Glomerular visceral epithelial cell (primary cell): ENCODE measurements around the gene TMIGD1.
"Not testable (repeated sequence)": the region's sequence is repeated elsewhere in the genome, so short reads cannot be mapped to it uniquely, and the experiment has no call there.

ENCODE experiments used
- DNase-seq: peaks from one replicate; pipeline ENCODE4 v3.0.0-alpha.2; 2016; ENCODE audit errors: extremely low spot score

The TMIGD1 gene

DNA sequence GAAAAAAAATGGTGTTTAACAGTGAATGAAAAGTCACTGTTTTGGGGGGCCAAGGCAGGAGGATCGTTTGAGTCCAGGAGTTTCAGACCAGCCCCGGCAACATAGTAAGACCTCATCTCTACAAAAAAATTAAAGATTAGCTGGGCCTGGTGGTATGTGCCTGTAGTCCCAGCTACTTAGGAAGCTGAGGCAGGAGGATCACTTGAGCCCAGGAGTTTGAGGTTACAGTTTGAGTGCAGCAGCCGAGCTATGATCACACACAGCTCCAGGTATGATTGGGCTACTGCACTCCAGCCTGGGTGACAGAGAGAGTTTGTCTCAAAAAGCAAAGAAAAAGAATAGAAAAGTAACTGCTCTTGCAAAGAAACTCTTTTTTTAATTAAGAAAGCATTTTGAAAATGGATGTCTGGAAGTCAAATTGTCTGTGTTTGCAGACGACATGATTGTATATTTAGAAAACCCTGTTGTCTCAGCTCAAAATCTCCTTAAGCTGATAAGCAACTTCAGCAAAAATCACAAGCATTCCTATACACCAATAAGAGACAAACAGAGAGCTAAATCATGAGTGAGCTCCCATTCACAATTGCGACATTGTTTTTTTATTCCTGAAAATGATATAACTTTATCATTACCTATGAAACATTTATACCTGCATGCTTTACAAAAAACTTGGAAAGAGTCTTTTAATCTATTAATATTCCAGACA is 24.4 kb upstream of the TMIGD1 start:
- DNase-seq, result no peak

DNA sequence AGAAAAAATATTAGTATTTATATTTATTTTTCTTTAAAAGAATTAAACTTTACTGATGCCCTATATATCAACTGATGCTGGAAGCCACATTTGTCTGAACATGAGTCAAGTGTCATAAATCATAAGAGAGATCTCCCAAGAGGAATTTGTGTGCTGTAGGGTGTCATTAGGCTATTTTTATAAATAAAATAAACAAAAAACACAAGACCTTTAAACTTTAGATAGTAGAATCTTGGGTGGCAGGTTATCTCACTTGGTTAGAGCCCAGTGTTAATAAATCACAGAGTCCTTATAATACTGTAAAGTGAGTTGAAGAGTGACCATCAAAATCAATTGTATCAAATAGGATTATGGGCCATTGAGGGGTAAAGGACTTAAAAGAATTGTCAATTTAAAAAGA is 23.6 kb upstream of the TMIGD1 start:
- DNase-seq, result no peak

GRCh38 chr17:30354701-30355100 is 20.8 kb upstream of the TMIGD1 start:
- DNase-seq, result no peak

DNA sequence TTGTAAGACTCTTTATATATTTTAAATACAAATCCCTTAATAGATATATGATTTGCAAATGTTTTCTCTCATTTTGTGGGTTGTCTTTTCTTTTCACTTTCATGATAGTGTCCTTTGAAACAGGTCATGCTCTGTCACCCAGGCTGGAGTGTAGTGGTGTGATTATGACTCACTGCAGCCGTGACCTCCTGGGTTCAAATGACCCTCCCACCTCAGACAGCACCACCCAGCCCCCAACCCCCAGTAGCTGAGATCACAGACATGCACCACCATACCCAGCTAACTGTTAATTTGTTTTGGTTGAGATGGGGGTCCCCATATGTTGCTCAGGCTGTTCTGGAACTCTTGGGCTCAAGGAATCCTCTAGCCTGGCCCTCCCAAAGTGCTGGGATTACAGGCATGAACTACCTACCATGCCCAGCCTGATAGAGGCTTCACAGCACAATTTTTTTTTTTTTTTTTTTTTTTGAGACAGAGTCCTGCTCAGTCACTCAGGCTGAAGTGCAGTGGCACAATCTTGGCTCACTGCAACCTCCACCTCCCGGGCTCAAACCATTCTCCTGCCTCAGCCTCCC is 18.5 kb upstream of the TMIGD1 start:
- DNase-seq, result peak; percentile 39

GRCh38 chr17:30351735-30352134 is 17.9 kb upstream of the TMIGD1 start:
- DNase-seq, result no peak

DNA sequence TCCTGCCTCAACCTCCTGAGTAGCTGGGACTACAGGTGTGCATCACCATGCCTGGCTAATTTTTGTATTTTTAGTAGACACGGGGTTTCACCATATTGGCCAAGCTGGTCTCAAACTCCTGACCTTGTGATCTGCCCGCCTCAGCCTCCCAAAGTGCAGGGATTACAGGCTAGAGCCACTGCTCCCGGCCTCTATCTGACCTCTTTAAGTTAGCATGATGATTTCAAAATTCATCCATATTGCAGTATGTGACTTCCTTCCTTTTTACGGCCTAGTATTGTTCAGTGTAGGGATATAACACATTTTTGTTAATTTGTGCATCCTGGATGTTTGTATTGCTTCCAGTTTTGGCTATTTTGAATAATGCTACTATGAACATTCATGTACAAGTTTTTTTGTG is 17.4 kb upstream of the TMIGD1 start:
- DNase-seq, result not testable (repeated sequence)

- no peak for DNase-seq
Observed at GRCh38 chr17:30349252-30349651, 15.4 kb upstream of the TMIGD1 start.

- DNase-seq, result no peak
Observed at GRCh38 chr17:30347488-30347887, 13.6 kb upstream of the TMIGD1 start.

- no peak for DNase-seq
Observed at GRCh38 chr17:30346221-30346795, 12.5 kb upstream of the TMIGD1 start.

- DNase-seq, result no peak
Observed at GRCh38 chr17:30345527-30346075, 11.7 kb upstream of the TMIGD1 start.

DNA sequence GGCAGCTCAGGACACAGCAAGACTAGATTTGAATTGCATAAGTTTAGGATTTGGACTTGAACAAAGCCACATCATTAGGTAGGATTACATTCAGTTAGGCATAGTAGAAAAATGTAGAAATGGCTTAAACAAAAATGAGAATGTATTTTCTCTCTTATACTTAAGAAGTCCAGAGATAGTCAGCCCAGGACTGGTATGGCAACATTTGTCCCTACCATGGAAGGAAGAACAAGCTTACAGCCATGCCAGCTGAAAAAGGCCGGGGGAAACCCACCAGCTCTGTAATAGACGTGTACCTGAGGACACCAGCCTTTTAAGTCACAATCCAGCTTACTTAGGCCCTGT is 11.2 kb upstream of the TMIGD1 start:
- no peak for DNase-seq

- DNase-seq, result peak; percentile 61
Observed at GRCh38 chr17:30344283-30345088, 10.6 kb upstream of the TMIGD1 start.

GRCh38 chr17:30343796-30344195 is 9.9 kb upstream of the TMIGD1 start:
- DNase-seq, result no peak

- DNase-seq, result not testable (repeated sequence)
Observed at GRCh38 chr17:30343244-30343643, 9.4 kb upstream of the TMIGD1 start.

- DNase-seq, result no peak
Observed at GRCh38 chr17:30341703-30342249, 7.9 kb upstream of the TMIGD1 start.

- DNase-seq, result no peak
Observed at GRCh38 chr17:30340801-30341356, 7.0 kb upstream of the TMIGD1 start.

DNA sequence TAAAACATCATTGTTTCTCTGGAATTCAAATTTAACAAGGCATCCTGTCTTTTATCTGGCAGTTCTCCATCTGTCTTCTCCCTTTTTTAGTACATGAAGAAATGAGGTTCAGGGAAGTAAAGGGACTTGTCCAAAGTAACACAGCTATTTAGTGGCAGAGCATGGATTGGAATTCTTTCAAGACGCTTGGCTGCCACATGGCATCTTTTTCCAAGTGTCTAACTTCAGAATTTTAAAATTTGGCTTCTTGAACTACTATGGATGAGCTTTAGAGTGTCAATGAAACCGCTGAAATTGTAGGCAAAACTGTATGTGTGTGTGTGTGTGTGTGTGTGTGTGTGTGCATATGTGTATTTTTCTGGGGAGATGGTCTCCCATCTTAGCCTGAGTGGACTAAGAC is 5.2 kb upstream of the TMIGD1 start:
- no peak for DNase-seq

- no peak for DNase-seq
Observed at GRCh38 chr17:30337393-30337999, 3.6 kb upstream of the TMIGD1 start.

GRCh38 chr17:30336369-30337171 is 2.7 kb upstream of the TMIGD1 start:
- peak; percentile 56 for DNase-seq

DNA sequence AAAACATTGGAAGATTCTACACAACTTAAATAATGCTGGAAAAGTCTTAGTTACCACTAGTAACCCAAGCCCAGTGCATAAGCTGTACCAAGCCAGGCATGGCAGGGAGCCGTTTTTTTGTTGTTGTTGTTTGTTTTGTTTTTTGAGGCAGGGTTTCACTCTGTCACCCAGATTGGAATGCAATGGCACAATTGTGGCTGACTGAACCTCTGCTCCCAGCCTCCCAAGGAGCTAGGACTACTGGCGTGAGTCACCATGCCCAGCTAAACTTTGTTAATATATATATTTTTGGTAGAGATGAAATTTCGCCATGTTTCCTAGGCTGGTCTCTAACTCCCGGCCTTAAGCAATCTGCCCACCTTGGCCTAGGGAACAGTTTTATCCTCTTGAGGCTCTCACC is 564 bp upstream of the TMIGD1 start:
- no peak for DNase-seq
